ENCODE measurements around the gene MYO3B. TPM values are rescaled to one million over a fixed set of nuclear protein-coding genes. Genes with fewer than 3 reads are reported as not detected.
"Not testable (repeated sequence)": the region's sequence is repeated elsewhere in the genome, so short reads cannot be mapped to it uniquely, and the experiment has no call there.

The MYO3B gene
- total RNA-seq, 1 donor from 2014 or later, result under 0.01 TPM

- peak; percentile 57 for DNase-seq (ENCODE audit: low read depth, low spot score)
These were observed 326.2 kb downstream of the MYO3B start for GRCh38 chr2:170503971-170504809.

- DNase-seq (ENCODE audit: low read depth, low spot score), result no peak
These were observed 326.8 kb downstream of the MYO3B start for GRCh38 chr2:170504810-170505145.

DNA sequence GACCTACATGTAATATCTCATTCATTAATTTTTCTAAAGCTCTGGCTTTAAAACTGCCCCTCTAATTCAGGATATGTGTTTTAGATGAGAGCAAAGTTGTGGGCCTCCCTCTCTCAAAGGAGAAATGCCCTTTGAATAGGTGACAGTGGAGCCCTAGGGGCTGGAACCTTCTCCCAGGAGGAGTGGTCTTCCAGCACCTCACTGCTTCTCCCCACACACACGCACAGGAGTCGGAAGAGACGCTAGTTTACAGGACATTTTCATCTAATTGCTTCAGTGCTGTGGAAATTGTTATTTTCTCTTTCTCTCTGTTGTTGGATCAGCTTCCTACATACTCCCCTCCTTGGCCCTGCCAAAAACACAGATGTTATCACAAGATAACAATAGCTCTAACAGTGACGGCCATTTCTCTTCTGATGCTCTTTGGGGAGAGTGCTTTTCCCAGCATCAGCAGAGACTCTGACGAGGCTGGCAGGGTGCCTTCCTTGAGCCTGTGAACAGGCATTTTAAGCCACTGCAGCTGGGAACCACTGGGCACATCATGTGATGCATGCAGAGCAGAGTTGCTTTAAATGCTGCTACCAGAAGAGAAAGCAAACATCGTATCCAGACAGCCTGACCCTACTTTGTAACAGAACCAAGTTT, 327.8 kb downstream of the MYO3B start:
- DNase-seq (ENCODE audit: low read depth, low spot score), result peak; percentile 30

DNA sequence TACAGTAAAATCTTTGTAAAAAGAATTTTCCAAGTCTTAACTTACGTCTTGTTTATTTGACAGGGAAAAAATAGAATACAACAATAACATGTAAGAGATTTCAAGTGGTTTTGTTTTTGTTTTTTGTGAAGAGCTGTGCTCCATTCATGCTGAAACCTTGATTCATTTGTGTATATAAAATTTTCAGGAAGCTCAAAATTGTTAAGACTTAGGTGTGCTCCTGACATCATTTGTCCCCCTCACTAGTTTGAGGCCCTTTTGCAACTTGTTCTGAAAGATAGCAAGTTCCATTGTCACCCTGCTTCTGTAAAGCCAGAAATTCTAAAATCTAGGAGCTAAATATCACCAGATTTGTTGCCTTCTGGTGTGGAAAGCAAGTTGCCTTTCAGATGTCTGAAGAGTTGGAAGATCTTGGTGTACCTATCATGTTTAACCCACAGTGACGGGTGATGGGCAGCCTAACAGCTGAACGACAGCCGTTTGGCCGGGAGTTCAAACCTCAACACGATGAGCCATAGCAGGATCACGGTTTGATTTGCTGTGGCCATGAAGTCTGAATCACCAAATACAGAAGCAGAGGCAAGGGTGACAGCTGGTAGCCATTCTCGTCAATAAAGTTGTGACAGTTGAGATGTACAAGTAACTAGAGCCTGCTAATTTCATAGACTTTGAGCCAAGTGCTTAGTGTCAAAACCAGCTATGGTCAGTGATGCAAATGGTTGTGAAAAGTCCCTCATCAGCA, 331.7 kb downstream of the MYO3B start:
- DNase-seq (ENCODE audit: low read depth, low spot score), result no peak

DNA sequence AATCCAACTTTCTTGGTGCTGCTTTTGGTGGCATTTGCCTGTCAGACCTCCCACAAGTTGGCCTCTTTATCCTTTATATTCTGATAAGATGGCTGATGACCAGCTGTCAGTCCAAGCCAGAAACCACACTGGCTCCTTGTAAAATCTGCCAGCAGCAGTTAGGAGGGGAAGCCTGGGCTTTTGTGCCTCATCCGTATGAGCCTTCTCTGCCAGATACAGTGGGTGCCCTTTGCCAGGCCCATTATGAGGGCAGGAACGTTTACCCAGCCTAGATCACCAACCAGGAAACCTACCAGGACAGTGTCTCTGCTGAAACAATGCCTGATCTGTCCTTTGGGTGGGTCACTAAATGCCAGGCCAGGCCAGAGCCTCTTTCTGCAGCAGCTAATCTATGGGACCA, 334.3 kb downstream of the MYO3B start:
- no peak for DNase-seq (ENCODE audit: low read depth, low spot score)

GRCh38 chr2:170514140-170514539, 336.2 kb downstream of the MYO3B start:
- DNase-seq (ENCODE audit: low read depth, low spot score), result no peak

- no peak for DNase-seq (ENCODE audit: low read depth, low spot score)
These were observed 339.6 kb downstream of the MYO3B start for GRCh38 chr2:170517538-170517937.

GRCh38 chr2:170518911-170519310, 341.0 kb downstream of the MYO3B start:
- DNase-seq (ENCODE audit: low read depth, low spot score), result no peak

DNA sequence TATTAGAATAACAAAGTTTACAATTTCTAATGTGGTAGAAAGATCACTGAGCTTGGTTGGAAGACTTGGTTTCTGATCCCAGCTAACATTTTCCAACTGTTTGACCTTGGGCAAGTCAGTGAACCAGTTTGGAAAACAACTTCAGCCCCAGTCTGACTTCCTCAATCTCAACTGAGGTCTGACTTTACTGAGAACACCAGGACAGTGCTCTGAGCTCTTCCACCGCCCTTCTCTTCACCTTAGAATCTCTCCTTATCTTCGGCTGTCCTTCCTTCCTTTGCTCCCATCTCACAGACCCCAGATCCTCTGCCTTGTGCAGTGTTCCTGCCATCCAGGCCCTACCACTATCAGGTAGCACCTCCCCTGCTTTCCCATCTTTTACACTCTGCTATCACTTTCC, 343.4 kb downstream of the MYO3B start:
- no peak for DNase-seq (ENCODE audit: low read depth, low spot score)

DNA sequence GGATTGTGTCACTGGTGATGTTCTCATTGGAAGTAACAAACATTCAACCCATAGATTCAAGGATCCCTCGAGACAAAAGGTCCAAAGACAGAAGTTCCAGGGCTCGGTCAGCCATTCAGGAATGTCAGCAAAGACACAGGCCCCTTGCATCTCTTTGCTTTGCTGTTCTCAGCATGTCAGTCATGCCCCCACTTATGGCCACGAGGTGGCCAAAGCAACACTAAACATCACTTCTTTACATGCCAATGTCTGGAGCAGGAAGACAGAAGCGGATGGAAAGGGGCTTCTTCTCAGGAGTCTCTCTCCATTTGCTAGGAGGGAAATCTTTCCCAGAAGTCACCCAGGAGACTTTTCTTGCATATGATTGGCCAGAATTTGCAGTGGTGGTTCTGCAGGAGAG, 345.6 kb downstream of the MYO3B start:
- no peak for DNase-seq (ENCODE audit: low read depth, low spot score)

DNA sequence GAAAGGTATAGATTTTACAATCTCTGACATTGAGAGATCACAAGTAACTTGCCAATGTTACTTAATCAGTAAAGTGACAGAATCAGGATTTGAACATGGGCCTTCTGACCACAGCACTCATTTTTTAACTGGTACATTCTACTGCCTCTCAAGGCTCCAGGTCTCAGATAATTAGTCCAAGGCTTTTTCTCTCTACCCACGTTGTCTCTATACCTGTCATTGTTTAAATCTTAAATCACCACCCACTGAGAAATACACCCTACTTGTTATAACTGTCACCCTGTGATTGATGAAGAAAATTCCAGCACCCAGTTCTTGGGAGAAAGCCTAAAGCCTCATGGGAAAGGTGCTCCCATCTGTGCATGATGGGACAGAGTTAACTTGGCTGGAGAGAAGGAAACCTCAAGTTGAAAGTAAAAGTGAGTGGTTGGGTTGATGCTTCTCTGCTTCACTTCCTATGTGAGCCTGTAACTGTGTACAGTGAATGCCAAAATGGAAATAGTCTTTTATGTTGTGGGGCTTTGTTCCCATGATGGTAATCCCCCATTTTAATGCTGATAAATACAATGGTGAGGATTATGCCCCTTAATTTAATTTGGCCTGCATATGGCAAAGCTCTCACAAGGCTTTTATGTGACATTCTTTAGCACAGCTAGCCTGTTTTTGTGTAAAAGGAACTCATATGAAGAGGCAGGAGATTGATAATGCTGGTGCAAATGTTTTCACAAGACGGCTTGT, 347.1 kb downstream of the MYO3B start:
- no peak for DNase-seq (ENCODE audit: low read depth, low spot score)

DNA sequence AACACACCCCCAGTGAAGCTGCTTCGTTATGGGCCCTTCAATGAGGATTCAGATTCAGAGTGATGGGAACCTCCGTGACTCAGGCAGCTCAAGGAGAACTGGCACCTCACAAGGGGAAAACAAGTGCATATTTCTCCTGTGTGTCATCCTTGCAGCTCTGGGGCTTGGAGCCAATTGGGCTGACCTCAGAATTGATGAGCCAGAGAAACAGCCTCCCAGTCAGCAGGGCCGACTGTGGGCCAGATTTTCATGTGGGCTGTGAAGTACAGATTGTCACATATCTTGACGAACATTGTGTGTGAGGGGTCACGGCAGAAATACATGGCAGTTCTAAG, 347.6 kb downstream of the MYO3B start:
- DNase-seq (ENCODE audit: low read depth, low spot score), result peak; percentile 96

DNA sequence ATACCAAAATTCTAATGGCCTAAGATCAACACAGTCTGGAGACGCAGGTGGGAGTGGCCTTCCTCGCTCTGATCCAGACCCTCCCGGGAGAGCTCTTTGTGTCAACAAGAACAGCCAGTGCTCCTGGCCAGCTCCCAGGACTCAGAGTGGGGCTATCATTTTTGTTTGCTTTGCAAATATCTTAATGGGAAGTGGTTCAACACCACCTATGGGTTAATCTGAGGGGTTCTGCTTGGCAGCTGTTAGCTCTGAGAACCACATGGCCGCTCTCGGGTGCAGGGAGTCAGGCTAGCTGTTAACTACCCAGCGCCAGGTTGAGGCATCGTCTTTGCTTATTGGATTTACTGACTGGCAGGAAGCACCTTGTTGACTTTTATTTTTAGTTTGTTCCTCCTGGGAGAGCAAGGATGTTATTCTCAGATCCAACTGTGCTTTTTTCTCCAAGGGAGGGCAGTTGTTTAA, 352.4 kb downstream of the MYO3B start:
- DNase-seq (ENCODE audit: low read depth, low spot score), result peak; percentile 20

DNA sequence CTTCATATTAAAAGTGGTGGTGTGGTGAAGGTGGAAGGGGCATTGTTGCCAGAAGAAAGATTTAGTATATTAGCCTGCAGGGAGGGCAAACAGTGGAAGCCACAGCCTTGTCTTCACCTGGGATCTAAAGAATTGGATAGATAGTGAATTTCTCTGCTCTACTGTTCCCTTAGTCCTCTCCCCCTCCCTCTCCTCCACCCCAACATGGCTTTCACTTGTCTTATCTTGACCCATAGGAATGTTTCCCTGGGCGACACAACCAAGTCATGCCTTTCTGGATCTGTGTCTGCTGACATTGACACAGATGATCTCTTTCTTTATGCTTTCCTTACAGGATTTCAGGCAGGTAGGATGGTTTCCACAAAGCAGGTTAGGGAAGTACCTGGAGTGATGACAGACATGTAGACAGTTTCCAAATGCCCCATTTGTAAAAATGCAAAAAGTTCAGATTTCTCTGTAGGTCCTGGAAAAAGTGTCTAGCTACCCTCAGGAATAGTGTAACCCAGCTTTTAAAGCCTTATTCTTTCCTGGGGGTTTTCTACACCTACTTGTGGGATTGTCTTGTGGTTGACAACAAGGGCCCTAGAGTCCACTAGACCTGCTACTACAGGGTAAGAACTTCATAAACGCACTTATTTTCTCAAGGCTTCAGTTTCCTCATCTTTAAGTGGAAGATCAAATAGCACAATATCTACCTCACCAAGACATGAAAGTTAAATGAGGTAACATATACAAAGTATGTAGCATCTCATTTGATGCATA, 353.0 kb downstream of the MYO3B start:
- no peak for DNase-seq (ENCODE audit: low read depth, low spot score)

- DNase-seq (ENCODE audit: low read depth, low spot score), result no peak
These were observed 353.9 kb downstream of the MYO3B start for GRCh38 chr2:170531876-170532275.

DNA sequence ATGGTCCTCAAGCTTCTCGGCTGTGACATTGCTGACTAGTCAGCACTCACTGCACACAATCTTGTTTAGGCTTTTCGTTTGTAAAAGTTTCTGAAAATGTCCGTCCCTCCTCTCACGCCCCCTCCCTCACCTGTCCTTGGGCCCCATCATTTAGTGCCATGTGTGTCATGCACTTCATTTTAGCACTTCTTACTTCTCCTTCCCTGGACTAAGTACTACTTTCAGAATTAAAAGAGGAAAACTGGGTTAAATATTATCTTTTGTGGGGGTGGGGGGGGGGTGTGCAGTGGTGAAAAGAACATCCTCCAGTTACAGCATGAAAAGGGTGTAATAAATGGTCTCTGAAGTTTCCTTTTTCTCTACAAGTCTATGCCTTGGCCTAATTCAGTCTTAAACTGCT, 355.2 kb downstream of the MYO3B start:
- no peak for DNase-seq (ENCODE audit: low read depth, low spot score)

- no peak for DNase-seq (ENCODE audit: low read depth, low spot score)
These were observed 357.6 kb downstream of the MYO3B start for GRCh38 chr2:170535552-170535951.

- no peak for DNase-seq (ENCODE audit: low read depth, low spot score)
These were observed 366.9 kb downstream of the MYO3B start for GRCh38 chr2:170544817-170545216.

DNA sequence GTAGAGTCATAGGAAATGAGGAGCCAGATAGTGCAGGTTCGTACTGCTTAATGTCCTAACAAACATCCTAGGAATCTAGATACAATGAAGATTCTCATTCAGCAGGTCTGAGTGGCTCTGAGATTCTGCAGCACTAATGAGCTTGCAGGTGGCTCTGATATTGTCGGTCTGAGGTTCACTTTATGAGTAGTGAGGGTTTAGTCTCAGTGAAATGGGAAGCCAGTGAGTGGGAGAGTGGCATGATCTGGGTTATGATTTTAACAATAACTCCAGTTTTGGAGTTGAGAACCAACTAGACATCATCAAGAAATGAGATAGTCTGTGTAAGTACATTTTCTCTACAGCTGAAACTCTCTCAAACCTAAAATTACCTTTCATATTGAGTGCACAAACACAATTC, 370.4 kb downstream of the MYO3B start:
- no peak for DNase-seq (ENCODE audit: low read depth, low spot score)

- DNase-seq (ENCODE audit: low read depth, low spot score), result no peak
These were observed 372.6 kb downstream of the MYO3B start for GRCh38 chr2:170550501-170550900.

DNA sequence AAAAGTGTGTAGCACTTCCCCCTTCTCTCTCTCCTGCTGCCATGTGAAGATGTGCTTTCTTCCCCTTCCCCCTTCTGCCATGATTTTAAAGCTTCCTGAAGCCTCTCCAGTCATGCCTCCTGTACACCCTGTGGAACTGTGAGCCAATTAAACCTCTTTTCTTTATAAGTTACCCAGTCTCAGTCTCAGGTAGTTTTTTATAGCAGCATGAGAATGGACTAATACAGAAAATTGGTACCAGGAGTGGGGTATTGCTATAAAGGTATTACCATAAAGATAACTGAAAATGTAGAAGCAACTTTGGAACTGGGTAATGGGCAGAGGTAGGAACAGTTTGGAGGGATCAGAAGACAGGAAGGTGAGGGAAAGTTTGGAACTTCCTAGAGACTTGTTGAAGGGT, 374.0 kb downstream of the MYO3B start:
- not testable (repeated sequence) for DNase-seq (ENCODE audit: low read depth, low spot score)

All from pulmonary artery endothelial cell (primary cell).